Measurements from ENCODE around the gene NINL. TPM values are rescaled to one million over a fixed set of nuclear protein-coding genes. Genes with fewer than 3 reads are reported as not detected.

The NINL gene
- total RNA-seq, 4 donors from 2014 or later, result 3.0 to 5.8 (median 3.7) TPM

DNA sequence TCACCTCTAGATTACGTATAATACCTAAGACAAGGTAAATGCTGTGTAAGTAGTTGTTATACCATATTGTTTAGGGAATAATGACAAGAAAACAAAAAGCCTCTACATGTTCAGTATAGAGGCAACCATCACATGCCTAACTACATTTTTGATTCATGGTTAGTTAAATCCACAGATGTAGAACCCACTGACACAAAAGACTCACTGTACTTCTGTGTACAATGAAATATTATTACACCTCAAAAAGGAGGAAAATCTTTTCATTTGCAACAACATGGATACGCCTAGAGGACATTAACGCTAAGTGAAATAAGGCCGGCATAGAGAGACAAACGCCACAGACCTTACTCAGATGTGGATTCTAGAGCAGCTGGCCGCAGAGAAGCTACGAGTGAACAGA is 50.5 kb downstream of the NINL start:
- WGBS, result 96% methylated on average over 7 of the region's 7 CpGs
- H3K27ac ChIP-seq (replicated peaks in 1 of 4), result no peak overlapping the region
- intact Hi-C loops (cut with DNase I), result no loop called here

DNA sequence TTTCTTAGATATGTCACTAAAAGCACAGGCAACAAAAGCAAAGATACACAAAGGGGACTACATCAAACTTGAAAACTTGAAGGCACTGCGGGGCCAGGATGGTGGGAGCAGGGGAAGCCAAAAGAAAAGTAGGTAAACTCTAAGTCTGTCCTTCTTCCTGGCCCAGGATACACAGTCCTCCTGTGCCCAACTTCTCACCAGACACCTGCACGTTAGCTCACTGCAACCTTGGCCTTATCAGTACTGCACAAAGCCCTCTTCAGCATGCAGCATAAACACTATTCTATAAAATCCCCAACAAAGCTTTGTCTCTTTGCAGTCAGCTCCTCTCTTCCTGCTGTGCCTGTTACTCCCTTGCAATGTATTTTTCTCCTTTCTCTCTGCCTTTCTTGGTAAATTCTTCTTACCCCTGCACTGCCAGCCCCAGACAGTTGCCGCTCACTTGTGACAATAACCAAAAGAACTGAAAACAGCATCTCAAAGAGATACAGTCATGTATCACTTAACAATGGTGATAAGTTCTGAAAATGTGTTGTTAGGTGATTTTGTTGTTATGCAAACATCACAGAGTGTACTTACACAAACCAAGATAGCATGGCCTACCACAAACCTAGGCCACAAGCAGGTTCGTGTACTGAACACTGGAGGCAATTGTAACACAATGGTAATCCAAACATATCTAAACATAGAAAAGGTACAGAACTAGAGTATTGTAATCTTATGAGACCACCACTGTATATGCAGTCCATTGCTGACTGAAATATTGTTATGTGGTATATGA is 51.2 kb downstream of the NINL start:
- Histone ChIP-seq H3K4me1 (peaks cover 8 to 25% (median 14%) of the 10 kb centered on the region in 4 donors), H3K4me3 (no peak overlapping the region), H3K36me3 (no peaks in the 10 kb centered on the region), H3K9me3 (no peaks in the 10 kb centered on the region), H3K27me3 (no peaks in the 10 kb centered on the region), H3K27ac (replicated peaks in 1 of 4) (no peak overlapping the region)
- intact Hi-C loops (cut with DNase I), result no loop called here
- TF ChIP-seq POLR2AphosphoS5 (IDR thresholded peaks at IDR 0.05) (no peak), EP300 (IDR thresholded peaks at IDR 0.05) (no peak), POLR2A (IDR thresholded peaks at IDR 0.05; ENCODE audit: low read depth) (no peak)
- TF ChIP-seq, protein P1, sequence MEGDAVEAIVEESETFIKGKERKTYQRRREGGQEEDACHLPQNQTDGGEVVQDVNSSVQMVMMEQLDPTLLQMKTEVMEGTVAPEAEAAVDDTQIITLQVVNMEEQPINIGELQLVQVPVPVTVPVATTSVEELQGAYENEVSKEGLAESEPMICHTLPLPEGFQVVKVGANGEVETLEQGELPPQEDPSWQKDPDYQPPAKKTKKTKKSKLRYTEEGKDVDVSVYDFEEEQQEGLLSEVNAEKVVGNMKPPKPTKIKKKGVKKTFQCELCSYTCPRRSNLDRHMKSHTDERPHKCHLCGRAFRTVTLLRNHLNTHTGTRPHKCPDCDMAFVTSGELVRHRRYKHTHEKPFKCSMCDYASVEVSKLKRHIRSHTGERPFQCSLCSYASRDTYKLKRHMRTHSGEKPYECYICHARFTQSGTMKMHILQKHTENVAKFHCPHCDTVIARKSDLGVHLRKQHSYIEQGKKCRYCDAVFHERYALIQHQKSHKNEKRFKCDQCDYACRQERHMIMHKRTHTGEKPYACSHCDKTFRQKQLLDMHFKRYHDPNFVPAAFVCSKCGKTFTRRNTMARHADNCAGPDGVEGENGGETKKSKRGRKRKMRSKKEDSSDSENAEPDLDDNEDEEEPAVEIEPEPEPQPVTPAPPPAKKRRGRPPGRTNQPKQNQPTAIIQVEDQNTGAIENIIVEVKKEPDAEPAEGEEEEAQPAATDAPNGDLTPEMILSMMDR (IDR thresholded peaks at IDR 0.05), result no peak
- DNase-seq (ENCODE audit: extremely low spot score), result no peak
- 75% methylated on average over 4 of the region's 4 CpGs for WGBS

More for the DNA sequence above, 50.5 kb downstream of the NINL start:
- Histone ChIP-seq H3K27me3 (no peaks in the 10 kb centered on the region), H3K36me3 (no peaks in the 10 kb centered on the region), H3K4me3 (no peak overlapping the region), H3K4me1 (peaks cover 15 to 33% (median 21%) of the 10 kb centered on the region in 4 donors), H3K9me3 (no peaks in the 10 kb centered on the region)
- no peak for DNase-seq (ENCODE audit: extremely low spot score)
- TF ChIP-seq EP300 (IDR thresholded peaks at IDR 0.05) (no peak), POLR2AphosphoS5 (IDR thresholded peaks at IDR 0.05) (no peak), POLR2A (IDR thresholded peaks at IDR 0.05; ENCODE audit: low read depth) (no peak)
- TF ChIP-seq, protein P1 (IDR thresholded peaks at IDR 0.05), result no peak

DNA sequence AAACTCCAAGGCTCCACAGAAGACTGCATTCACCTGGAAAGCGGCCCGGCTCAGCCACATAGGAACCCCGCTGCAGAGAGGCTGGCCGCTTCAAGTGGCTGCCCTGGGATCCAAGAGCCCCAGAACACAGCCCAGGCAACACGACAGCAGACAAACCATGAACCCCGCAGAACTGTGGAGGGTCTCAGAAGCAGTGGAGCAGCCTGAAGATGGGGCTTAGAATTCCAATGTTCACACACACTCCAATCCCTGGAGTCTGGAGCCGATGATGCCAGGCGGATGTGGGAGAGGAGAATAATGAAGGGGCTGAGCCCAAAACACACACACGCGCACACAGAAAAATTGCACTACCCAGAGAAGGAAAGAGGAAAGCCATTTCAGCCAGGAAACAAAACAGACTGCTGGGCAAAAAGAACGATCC is 52.4 kb downstream of the NINL start:
- WGBS, result 61% methylated on average over 5 of the region's 11 CpGs
- Histone ChIP-seq H3K36me3 (no peaks in the 10 kb centered on the region), H3K4me3 (no peak overlapping the region), H3K27ac (replicated peaks in 1 of 4) (no peak overlapping the region), H3K9me3 (no peaks in the 10 kb centered on the region), H3K4me1 (peaks cover 0 to 15% (median 7%) of the 10 kb centered on the region in 4 donors), H3K27me3 (no peaks in the 10 kb centered on the region)
- intact Hi-C loops (cut with DNase I), result no loop called here
- TF ChIP-seq, protein P1 (IDR thresholded peaks at IDR 0.05), result no peak
- no peak for TF ChIP-seq POLR2AphosphoS5 (IDR thresholded peaks at IDR 0.05)
- no peak for TF ChIP-seq POLR2A (IDR thresholded peaks at IDR 0.05; ENCODE audit: low read depth)
- no peak for TF ChIP-seq EP300 (IDR thresholded peaks at IDR 0.05)
- no peak for DNase-seq (ENCODE audit: extremely low spot score)

DNA sequence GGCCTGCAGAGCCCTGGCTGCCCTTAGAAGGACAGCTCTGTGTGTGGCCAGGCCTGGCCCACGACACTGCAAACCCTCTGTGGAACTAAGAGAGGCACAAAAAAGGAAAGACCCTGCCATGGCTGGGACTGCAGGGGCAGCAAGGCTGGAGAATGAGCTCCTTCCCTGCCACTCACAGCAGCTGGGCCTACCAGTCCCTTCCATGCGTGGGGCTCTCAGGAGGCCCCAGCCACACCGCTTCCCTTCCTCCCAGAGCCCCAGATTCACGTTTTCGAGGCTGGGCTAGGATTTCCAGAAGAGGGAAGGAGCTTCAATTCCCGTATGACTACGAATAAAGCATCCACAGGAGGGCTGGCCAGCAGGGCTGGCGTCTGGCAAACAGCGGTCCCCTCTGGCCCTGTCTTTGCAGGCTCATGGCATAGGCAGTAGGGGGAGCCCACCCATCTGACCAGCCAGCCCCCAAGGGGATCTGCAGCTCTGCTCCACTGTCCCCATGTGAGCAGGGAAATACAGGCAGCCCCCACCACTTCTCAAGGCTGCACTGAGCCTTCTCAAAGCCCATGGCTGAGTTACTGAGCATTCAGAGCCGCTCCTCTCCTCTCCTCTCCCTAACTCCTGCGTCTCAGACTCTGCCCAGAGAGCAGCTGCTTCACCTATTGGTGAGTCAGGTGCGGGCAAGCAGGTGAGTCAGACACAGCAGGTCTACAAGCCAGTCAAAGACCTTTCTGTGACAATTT is 53.1 kb downstream of the NINL start:
- peaks cover 0 to 15% (median 7%) of the 10 kb centered on the region in 4 donors for H3K4me1 ChIP-seq
- WGBS, result 88% methylated on average over 4 of the region's 12 CpGs
- H3K9me3 ChIP-seq, result no peaks in the 10 kb centered on the region
- H3K36me3 ChIP-seq, result no peaks in the 10 kb centered on the region
- TF ChIP-seq POLR2A (IDR thresholded peaks at IDR 0.05; ENCODE audit: low read depth) (no peak), EP300 (IDR thresholded peaks at IDR 0.05) (no peak), POLR2AphosphoS5 (IDR thresholded peaks at IDR 0.05) (no peak)
- TF ChIP-seq, protein P1 (IDR thresholded peaks at IDR 0.05), result no peak
- no peak for DNase-seq (ENCODE audit: extremely low spot score)
- intact Hi-C loops (cut with DNase I), result no loop called here
- no peaks in the 10 kb centered on the region for H3K27me3 ChIP-seq
- no peak overlapping the region for H3K4me3 ChIP-seq
- no peak overlapping the region for H3K27ac ChIP-seq (replicated peaks in 1 of 4)

Measured in esophagus muscularis mucosa (tissue), 4 donors.